Dedifferentiated amniotic fluid mesenchymal stem cell (primary cell): ENCODE measurements around the gene CDH24.

Source experiments
- DNase-seq: peaks from one replicate; pipeline ENCODE4 v3.0.0-alpha.2; 2016; ENCODE audit errors: extremely low spot score

Gene CDH24

GRCh38 chr14:23091294-23092225, 34.2 kb upstream of the CDH24 start:
- DNase-seq: no peak

GRCh38 chr14:23090254-23090636, 32.9 kb upstream of the CDH24 start:
- DNase-seq: no peak

- DNase-seq: no peak
These were observed 32.4 kb upstream of the CDH24 start for GRCh38 chr14:23089498-23090253.

- no peak for DNase-seq
These were observed 29.2 kb upstream of the CDH24 start for GRCh38 chr14:23086565-23086964.

GRCh38 chr14:23085458-23085857, 28.1 kb upstream of the CDH24 start:
- no peak for DNase-seq

GRCh38 chr14:23080474-23080873, 23.2 kb upstream of the CDH24 start:
- DNase-seq: no peak

- DNase-seq: no peak
These were observed 22.4 kb upstream of the CDH24 start for GRCh38 chr14:23079716-23080115.

GRCh38 chr14:23078692-23079116, 21.4 kb upstream of the CDH24 start:
- DNase-seq: peak; percentile 84

GRCh38 chr14:23077962-23078361, 20.6 kb upstream of the CDH24 start:
- no peak for DNase-seq

- DNase-seq: peak; percentile 35
These were observed 19.6 kb upstream of the CDH24 start for GRCh38 chr14:23076785-23077408.

- DNase-seq: no peak
These were observed 17.6 kb upstream of the CDH24 start for GRCh38 chr14:23074906-23075305.

- DNase-seq: no peak
These were observed 14.7 kb upstream of the CDH24 start for GRCh38 chr14:23071921-23072539.

GRCh38 chr14:23071244-23071920, 14.1 kb upstream of the CDH24 start:
- peak; percentile 90 for DNase-seq

- no peak for DNase-seq
These were observed 13.2 kb upstream of the CDH24 start for GRCh38 chr14:23070262-23071129.

GRCh38 chr14:23069413-23069806, 12.1 kb upstream of the CDH24 start:
- DNase-seq: no peak

GRCh38 chr14:23068789-23069412, 11.6 kb upstream of the CDH24 start:
- DNase-seq: peak; percentile 95

GRCh38 chr14:23067847-23068788, 10.8 kb upstream of the CDH24 start:
- DNase-seq: no peak

GRCh38 chr14:23066855-23067744, 9.8 kb upstream of the CDH24 start:
- DNase-seq: no peak
